Keratinocyte (primary cell): ENCODE results near the gene MYOZ2.

Experiments used
- CTCF ChIP-seq, 3 experiments: IDR thresholded peaks in 1 of 3; conservative IDR thresholded peaks in 1 of 3; optimal IDR thresholded peaks in 1 of 3; 2 replicates in 2 of 3; 3 replicates in 1 of 3; pipeline versions ENCODE3 to v1.5.1; 2011; ENCODE audit warnings: low read length in 3 of 3, mild to moderate bottlenecking in 3 of 3, moderate library complexity in 2 of 3, control low read depth in 1 of 3, inconsistent platforms in 1 of 3; ENCODE audit not compliant: insufficient read depth in 2 of 3; ENCODE audit errors: extremely low read depth in 1 of 3
- EZH2 ChIP-seq: IDR thresholded peaks from one replicate; pipeline ENCODE4 v1.6.1; 2012; ENCODE audit warnings: inconsistent platforms, mild to moderate bottlenecking, low read length, moderate library complexity

- no peak for TF ChIP-seq EZH2
- no peak for TF ChIP-seq CTCF (optimal IDR thresholded peaks at IDR 0.05 in 1 of 3, IDR thresholded peaks at IDR 0.05 in 1 of 3, conservative IDR thresholded peaks at IDR 0.05 in 1 of 3; ENCODE audit: extremely low read depth in 1 of 3, insufficient read depth in 2 of 3, low read length in 3 of 3)
Measured at GRCh38 chr4:119190354-119190753, 54.7 kb downstream of the MYOZ2 start.
